Neural cell (in vitro differentiated cells): ENCODE results near the gene FLRT2. TPM values are rescaled to one million over a fixed set of nuclear protein-coding genes. Genes with fewer than 3 reads are reported as not detected.

Experiments used
- H2AFZ ChIP-seq: fragments of 200-600, 300-800 bp; sonication (generic), shearing (Covaris generic); 2 replicates; pipeline ENCODE4 v1.6.0; 2014; ENCODE audit warnings: low read depth, mild to moderate bottlenecking, antibody characterized with exemption, low read length, moderate library complexity
- H3F3A ChIP-seq: fragments of 200-600 bp; shearing (Covaris generic); 2 replicates; pipeline ENCODE4 v1.6.1; 2016; ENCODE audit warnings: mild to moderate bottlenecking, moderate library complexity, mixed read lengths, antibody characterized with exemption, low read length; ENCODE audit not compliant: insufficient read depth, poor library complexity, severe bottlenecking
- H3K27ac ChIP-seq: fragments of 200-600, 300-800 bp; sonication (generic), shearing (Covaris generic); 2 replicates; pipeline ENCODE4 v1.5.1; 2014; ENCODE audit warnings: mild to moderate bottlenecking, low read length, moderate library complexity
- H3K27me3 ChIP-seq: fragments of 300-800, 200-600 bp; sonication (generic), shearing (Covaris generic); 2 replicates; pipeline ENCODE4 v1.6.0; 2014; ENCODE audit warnings: mild to moderate bottlenecking, low read depth, low read length, moderate library complexity; ENCODE audit not compliant: insufficient read depth
- H3K36me3 ChIP-seq: fragments of 300-800, 200-600 bp; sonication (generic), shearing (Covaris generic); 2 replicates; pipeline ENCODE4 v1.5.1; 2014; ENCODE audit warnings: mild to moderate bottlenecking, antibody characterized with exemption, low read length, moderate library complexity; ENCODE audit not compliant: insufficient read depth
- H3K4me2 ChIP-seq: fragments of 300-800, 200-600 bp; sonication (generic), shearing (Covaris generic); 2 replicates; pipeline ENCODE4 v1.6.0; 2014; ENCODE audit warnings: mild to moderate bottlenecking, low read length
- H3K4me3 ChIP-seq: fragments of 300-800, 200-600 bp; sonication (generic), shearing (Covaris generic); 2 replicates; pipeline ENCODE4 v1.5.1; 2014; ENCODE audit warnings: mild to moderate bottlenecking, low read length, moderate library complexity
- H3K79me2 ChIP-seq: fragments of 200-600 bp; shearing (Covaris generic); replicated peaks from 2 replicates; pipeline ENCODE4 v1.6.0; 2014; ENCODE audit warnings: mild to moderate bottlenecking, low read length, moderate library complexity; ENCODE audit not compliant: insufficient read depth
- H3K9ac ChIP-seq: fragments of 300-800, 200-600 bp; sonication (generic), shearing (Covaris generic); 2 replicates; pipeline ENCODE4 v1.6.1; 2016; ENCODE audit warnings: mild to moderate bottlenecking, low read length, mixed read lengths
- H3K9me2 ChIP-seq: fragments of 200-600 bp; shearing (Covaris generic); 2 replicates; pipeline ENCODE4 v1.6.1; 2016; ENCODE audit warnings: mild to moderate bottlenecking, low read length, mixed read lengths; ENCODE audit not compliant: insufficient read depth
- H3K9me3 ChIP-seq: fragments of 200-600, 300-800 bp; sonication (generic), shearing (Covaris generic); 2 replicates; pipeline ENCODE4 v1.6.1; 2016; ENCODE audit warnings: mild to moderate bottlenecking, mixed run types, low read length, moderate library complexity, mixed read lengths
- H4K20me1 ChIP-seq: fragments of 200-600 bp; shearing (Covaris generic); 2 replicates; pipeline ENCODE4 v1.6.1; 2016; ENCODE audit warnings: mild to moderate bottlenecking, mixed run types; ENCODE audit not compliant: insufficient read depth
- CTCF ChIP-seq: fragments of 450-650 bp; IDR thresholded peaks from 2 replicates; pipeline ENCODE4 v1.5.1; 2014; ENCODE audit warnings: antibody characterized with exemption, mild to moderate bottlenecking, moderate library complexity; ENCODE audit not compliant: poor library complexity, severe bottlenecking
- EP300 ChIP-seq: fragments of 450-650 bp; conservative IDR thresholded peaks from 2 replicates; pipeline ENCODE4 v1.6.1; 2014; ENCODE audit warnings: antibody characterized with exemption, mild to moderate bottlenecking, moderate library complexity; ENCODE audit not compliant: poor library complexity, severe bottlenecking
- EZH2 ChIP-seq: fragments of 200-600, 300-800 bp; shearing (Covaris generic), sonication (generic); IDR thresholded peaks from 2 replicates; pipeline ENCODE4 v1.6.1; 2014; ENCODE audit warnings: antibody characterized with exemption, low read length, borderline replicate concordance, mild to moderate bottlenecking; ENCODE audit not compliant: insufficient read depth, poor library complexity, severe bottlenecking
- MXI1 ChIP-seq: fragments of 450-650 bp; conservative IDR thresholded peaks from 2 replicates; pipeline ENCODE4 v1.6.1; 2014; ENCODE audit warnings: antibody characterized with exemption, mild to moderate bottlenecking; ENCODE audit not compliant: poor library complexity, severe bottlenecking
- POLR2AphosphoS5 ChIP-seq: IDR thresholded peaks from 2 replicates; pipeline ENCODE4 v1.6.1; 2012
- RAD21 ChIP-seq: fragments of 450-650 bp; conservative IDR thresholded peaks from 2 replicates; pipeline ENCODE4 v1.6.1; 2014; ENCODE audit warnings: antibody characterized with exemption, mild to moderate bottlenecking, moderate library complexity
- REST ChIP-seq: IDR thresholded peaks from 2 replicates; pipeline ENCODE4 v1.6.1; 2012; ENCODE audit warnings: borderline replicate concordance
- SMC3 ChIP-seq: fragments of 450-650 bp; conservative IDR thresholded peaks from 2 replicates; pipeline ENCODE4 v1.6.1; 2014; ENCODE audit warnings: antibody characterized with exemption, mild to moderate bottlenecking, moderate library complexity; ENCODE audit not compliant: poor library complexity
- TAF1 ChIP-seq: IDR thresholded peaks from 2 replicates; pipeline ENCODE4 v1.6.1; 2012; ENCODE audit warnings: low read depth
- polyA plus RNA-seq: library from polyadenylated mRNA; depleted of rRNA; stranded (reverse); fragments of >200 nt; gene quantifications from 2 replicates; pipeline ENCODE4 v1.2.3, GENCODE V29; 2014

Gene FLRT2
- polyA plus RNA-seq, 1 donor from 2014 or later = 5.1 TPM

GRCh38 chr14:85579942-85580341 lies 50.0 kb downstream of the FLRT2 start:
- TF ChIP-seq TAF1 = no peak
- no peak for TF ChIP-seq MXI1
- no peak for TF ChIP-seq EZH2
- no peak for TF ChIP-seq SMC3
- TF ChIP-seq EP300 = no peak
- no peak for TF ChIP-seq CTCF
- no peak for TF ChIP-seq REST
- no peak for TF ChIP-seq POLR2AphosphoS5
- TF ChIP-seq RAD21 = no peak
- Histone ChIP-seq H3K36me3 (no peaks in the 10 kb centered on the region), H3K27me3 (no peaks in the 10 kb centered on the region), H2AFZ (no peak overlapping the region), H3K27ac (no peak overlapping the region), H3K4me3 (no peak overlapping the region), H4K20me1 (no peaks in the 10 kb centered on the region), H3K4me2 (no peak overlapping the region), H3K9me3 (no peaks in the 10 kb centered on the region), H3K9me2 (no peaks in the 10 kb centered on the region), H3K79me2 (no peaks in the 10 kb centered on the region), H3K9ac (no peak overlapping the region), H3F3A (no peaks in the 10 kb centered on the region)

- Histone ChIP-seq H3K9me3 (no peaks in the 10 kb centered on the region), H3K4me3 (no peak overlapping the region), H3K9me2 (no peaks in the 10 kb centered on the region), H3K27ac (no peak overlapping the region), H2AFZ (no peak overlapping the region), H3K79me2 (no peaks in the 10 kb centered on the region), H3K27me3 (no peaks in the 10 kb centered on the region), H3K9ac (no peak overlapping the region), H3K36me3 (no peaks in the 10 kb centered on the region), H4K20me1 (no peaks in the 10 kb centered on the region), H3F3A (no peaks in the 10 kb centered on the region), H3K4me2 (no peak overlapping the region)
- TF ChIP-seq POLR2AphosphoS5 (no peak), CTCF (no peak), TAF1 (no peak), EP300 (no peak)
Observed at GRCh38 chr14:85580536-85581140, 50.7 kb downstream of the FLRT2 start.
